BE2C (cell line): ENCODE measurements around the gene F12.

Source experiments
- DNase-seq: peaks from one replicate; pipeline ENCODE4 v3.0.0-alpha.2; 2020
- H3K27me3 ChIP-seq: fragments of 250-450 bp; sonication (Bioruptor Pico); 2 replicates; pipeline ENCODE4 v1.5.1; 2020; ENCODE audit warnings: mild to moderate bottlenecking
- H3K36me3 ChIP-seq: fragments of 250-450 bp; sonication (Bioruptor Pico); 2 replicates; pipeline ENCODE4 v1.5.1; 2020; ENCODE audit warnings: mild to moderate bottlenecking
- H3K4me1 ChIP-seq: fragments of 250-450 bp; sonication (Bioruptor Pico); 2 replicates; pipeline ENCODE4 v1.5.1; 2020
- H3K4me3 ChIP-seq: 2 replicates; pipeline ENCODE4 v1.5.1; 2011; ENCODE audit warnings: low read depth, low read length
- H3K9me3 ChIP-seq: fragments of 250-450 bp; sonication (Bioruptor Pico); 2 replicates; pipeline ENCODE4 v1.5.1; 2020
- CTCF ChIP-seq: IDR thresholded peaks from 2 replicates; pipeline ENCODE4 v1.5.1; 2012; ENCODE audit warnings: mild to moderate bottlenecking, low read depth, low read length

Gene F12

GRCh38 chr5:177446200-177447065 is 37.1 kb upstream of the F12 start, which contains the start of gene PRR7:
Gene PRR7 (plus strand): TSS chr5:177446814. CDS start chr5:177455068, 8,254 bp downstream.
- peak within 1 kb of the TSS; percentile 66 for H3K4me3 ChIP-seq
- no peaks in the 10 kb centered on the region for H3K9me3 ChIP-seq
- TF ChIP-seq CTCF = no peak
- H3K4me1 ChIP-seq = peaks cover 19% of the 10 kb centered on the region
- H3K36me3 ChIP-seq = peaks cover 11% of the 10 kb centered on the region; the same call in 1 of the 2 replicates
- DNase-seq = peak; percentile 85
- no peaks in the 10 kb centered on the region for H3K27me3 ChIP-seq

GRCh38 chr5:177445917-177446199 is 36.5 kb upstream of the F12 start:
- H3K4me1 ChIP-seq = peaks cover 19% of the 10 kb centered on the region
- H3K36me3 ChIP-seq = peaks cover 11% of the 10 kb centered on the region
- no peak for TF ChIP-seq CTCF
- H3K27me3 ChIP-seq = no peaks in the 10 kb centered on the region
- no peak for DNase-seq
- no peaks in the 10 kb centered on the region for H3K9me3 ChIP-seq
- H3K4me3 ChIP-seq = peak overlapping the region; percentile 66

- H3K36me3 ChIP-seq = peaks cover 13% of the 10 kb centered on the region
- TF ChIP-seq CTCF = no peak
- no peaks in the 10 kb centered on the region for H3K27me3 ChIP-seq
- H3K4me1 ChIP-seq = peaks cover 21% of the 10 kb centered on the region
- no peak for DNase-seq
- peak overlapping the region; percentile 66 for H3K4me3 ChIP-seq
- H3K9me3 ChIP-seq = no peaks in the 10 kb centered on the region
Measured at GRCh38 chr5:177445052-177445916, 35.9 kb upstream of the F12 start.

GRCh38 chr5:177444106-177445051 is 35.0 kb upstream of the F12 start:
- peaks cover 23% of the 10 kb centered on the region for H3K4me1 ChIP-seq
- H3K4me3 ChIP-seq = no peak overlapping the region
- H3K36me3 ChIP-seq = peaks cover 16% of the 10 kb centered on the region
- no peak for TF ChIP-seq CTCF
- no peak for DNase-seq
- H3K27me3 ChIP-seq = no peaks in the 10 kb centered on the region
- H3K9me3 ChIP-seq = no peaks in the 10 kb centered on the region

GRCh38 chr5:177443144-177443983 is 34.0 kb upstream of the F12 start:
- TF ChIP-seq CTCF = no peak
- H3K4me1 ChIP-seq = peaks cover 12% of the 10 kb centered on the region
- peaks cover 24% of the 10 kb centered on the region for H3K36me3 ChIP-seq
- no peak overlapping the region for H3K4me3 ChIP-seq
- no peaks in the 10 kb centered on the region for H3K27me3 ChIP-seq
- no peaks in the 10 kb centered on the region for H3K9me3 ChIP-seq
- peak; percentile 6 for DNase-seq
